ENCODE measurements around the gene MIS12.

MIS12 gene

DNA sequence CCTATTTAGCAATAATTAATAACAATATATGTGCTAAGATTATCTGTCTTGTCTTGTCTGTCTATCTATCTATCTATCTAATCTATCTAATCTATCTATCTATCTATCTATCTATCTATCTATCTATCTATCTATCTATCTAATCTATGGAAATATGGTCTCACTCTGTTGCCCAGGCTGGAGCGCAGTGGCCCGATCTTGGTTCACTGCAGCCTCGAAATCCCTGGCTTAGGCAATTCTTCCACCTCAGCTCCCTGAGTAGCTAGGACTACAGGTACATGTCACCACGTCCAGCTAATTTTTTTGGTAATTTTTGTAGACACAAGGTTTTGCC, 44.7 kb downstream of the MIS12 start:
- TF ChIP-seq, protein P1, sequence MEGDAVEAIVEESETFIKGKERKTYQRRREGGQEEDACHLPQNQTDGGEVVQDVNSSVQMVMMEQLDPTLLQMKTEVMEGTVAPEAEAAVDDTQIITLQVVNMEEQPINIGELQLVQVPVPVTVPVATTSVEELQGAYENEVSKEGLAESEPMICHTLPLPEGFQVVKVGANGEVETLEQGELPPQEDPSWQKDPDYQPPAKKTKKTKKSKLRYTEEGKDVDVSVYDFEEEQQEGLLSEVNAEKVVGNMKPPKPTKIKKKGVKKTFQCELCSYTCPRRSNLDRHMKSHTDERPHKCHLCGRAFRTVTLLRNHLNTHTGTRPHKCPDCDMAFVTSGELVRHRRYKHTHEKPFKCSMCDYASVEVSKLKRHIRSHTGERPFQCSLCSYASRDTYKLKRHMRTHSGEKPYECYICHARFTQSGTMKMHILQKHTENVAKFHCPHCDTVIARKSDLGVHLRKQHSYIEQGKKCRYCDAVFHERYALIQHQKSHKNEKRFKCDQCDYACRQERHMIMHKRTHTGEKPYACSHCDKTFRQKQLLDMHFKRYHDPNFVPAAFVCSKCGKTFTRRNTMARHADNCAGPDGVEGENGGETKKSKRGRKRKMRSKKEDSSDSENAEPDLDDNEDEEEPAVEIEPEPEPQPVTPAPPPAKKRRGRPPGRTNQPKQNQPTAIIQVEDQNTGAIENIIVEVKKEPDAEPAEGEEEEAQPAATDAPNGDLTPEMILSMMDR (IDR thresholded peaks at IDR 0.05; ENCODE audit: insufficient read depth, low read length, poor library complexity, severe bottlenecking), result no peak
- TF ChIP-seq EZH2phosphoT487 (conservative IDR thresholded peaks at IDR 0.05; ENCODE audit: low read length), result no peak
- no peaks in the 10 kb centered on the region for H4K20me1 ChIP-seq (ENCODE audit: low read depth, low read length)
- H3K9me3 ChIP-seq (ENCODE audit: insufficient read depth, low read length), result no peaks in the 10 kb centered on the region
- no peaks in the 10 kb centered on the region for H3F3A ChIP-seq (ENCODE audit: insufficient read depth)
- no peaks in the 10 kb centered on the region for H3K79me2 ChIP-seq (ENCODE audit: insufficient read depth, low read length)
- no peak overlapping the region for H2AFZ ChIP-seq (ENCODE audit: low read depth, low read length, severe bottlenecking)
- H3K27ac ChIP-seq (ENCODE audit: low read depth, low read length), result no peak overlapping the region
- H3K9ac ChIP-seq (ENCODE audit: low read length), result no peak overlapping the region
- no peaks in the 10 kb centered on the region for H3K36me3 ChIP-seq (ENCODE audit: low read length)
- H3K27me3 ChIP-seq (ENCODE audit: low read length), result no peaks in the 10 kb centered on the region
- H3K4me2 ChIP-seq (ENCODE audit: low read depth, low read length, poor library complexity, severe bottlenecking), result no peak overlapping the region
- H3K9me2 ChIP-seq (replicated peaks; ENCODE audit: insufficient read depth, low read length), result no peaks in the 10 kb centered on the region
- H3K4me3 ChIP-seq (ENCODE audit: insufficient read depth, low read length, poor library complexity, severe bottlenecking), result no peak overlapping the region

DNA sequence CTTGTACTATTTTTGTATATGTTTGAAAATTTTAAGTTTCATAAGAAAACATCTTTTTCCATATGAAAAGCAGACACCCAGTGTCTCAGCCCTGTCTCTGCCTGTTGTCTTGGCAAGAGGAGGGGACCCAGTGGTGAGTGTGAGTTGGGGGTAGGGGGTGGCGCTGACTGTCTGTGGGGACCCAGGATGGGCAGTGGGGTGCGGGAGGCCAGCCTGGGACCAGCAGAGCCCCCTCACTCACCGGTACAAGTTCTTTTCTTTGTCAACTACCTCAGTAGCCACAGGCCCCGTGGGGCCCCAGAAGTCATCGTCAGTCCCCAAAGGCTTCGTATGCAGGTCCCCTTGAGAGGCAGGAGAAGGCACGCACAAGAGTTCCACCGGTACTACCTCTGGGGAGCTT, 46.2 kb downstream of the MIS12 start:
- no peak overlapping the region for H3K4me3 ChIP-seq (ENCODE audit: insufficient read depth, low read length, poor library complexity, severe bottlenecking)
- no peak overlapping the region for H3K9ac ChIP-seq (ENCODE audit: low read length)
- H3F3A ChIP-seq (ENCODE audit: insufficient read depth), result no peaks in the 10 kb centered on the region
- H3K27me3 ChIP-seq (ENCODE audit: low read length), result no peaks in the 10 kb centered on the region
- no peaks in the 10 kb centered on the region for H3K9me2 ChIP-seq (replicated peaks; ENCODE audit: insufficient read depth, low read length)
- no peaks in the 10 kb centered on the region for H3K36me3 ChIP-seq (ENCODE audit: low read length)
- H3K4me2 ChIP-seq (ENCODE audit: low read depth, low read length, poor library complexity, severe bottlenecking), result no peak overlapping the region
- H3K79me2 ChIP-seq (ENCODE audit: insufficient read depth, low read length), result no peaks in the 10 kb centered on the region
- H3K9me3 ChIP-seq (ENCODE audit: insufficient read depth, low read length), result no peaks in the 10 kb centered on the region
- no peak overlapping the region for H2AFZ ChIP-seq (ENCODE audit: low read depth, low read length, severe bottlenecking)
- no peak overlapping the region for H3K27ac ChIP-seq (ENCODE audit: low read depth, low read length)
- no peaks in the 10 kb centered on the region for H4K20me1 ChIP-seq (ENCODE audit: low read depth, low read length)
- TF ChIP-seq, protein P1 (IDR thresholded peaks at IDR 0.05; ENCODE audit: insufficient read depth, low read length, poor library complexity, severe bottlenecking), result no peak
- TF ChIP-seq EZH2phosphoT487 (conservative IDR thresholded peaks at IDR 0.05; ENCODE audit: low read length), result no peak

DNA sequence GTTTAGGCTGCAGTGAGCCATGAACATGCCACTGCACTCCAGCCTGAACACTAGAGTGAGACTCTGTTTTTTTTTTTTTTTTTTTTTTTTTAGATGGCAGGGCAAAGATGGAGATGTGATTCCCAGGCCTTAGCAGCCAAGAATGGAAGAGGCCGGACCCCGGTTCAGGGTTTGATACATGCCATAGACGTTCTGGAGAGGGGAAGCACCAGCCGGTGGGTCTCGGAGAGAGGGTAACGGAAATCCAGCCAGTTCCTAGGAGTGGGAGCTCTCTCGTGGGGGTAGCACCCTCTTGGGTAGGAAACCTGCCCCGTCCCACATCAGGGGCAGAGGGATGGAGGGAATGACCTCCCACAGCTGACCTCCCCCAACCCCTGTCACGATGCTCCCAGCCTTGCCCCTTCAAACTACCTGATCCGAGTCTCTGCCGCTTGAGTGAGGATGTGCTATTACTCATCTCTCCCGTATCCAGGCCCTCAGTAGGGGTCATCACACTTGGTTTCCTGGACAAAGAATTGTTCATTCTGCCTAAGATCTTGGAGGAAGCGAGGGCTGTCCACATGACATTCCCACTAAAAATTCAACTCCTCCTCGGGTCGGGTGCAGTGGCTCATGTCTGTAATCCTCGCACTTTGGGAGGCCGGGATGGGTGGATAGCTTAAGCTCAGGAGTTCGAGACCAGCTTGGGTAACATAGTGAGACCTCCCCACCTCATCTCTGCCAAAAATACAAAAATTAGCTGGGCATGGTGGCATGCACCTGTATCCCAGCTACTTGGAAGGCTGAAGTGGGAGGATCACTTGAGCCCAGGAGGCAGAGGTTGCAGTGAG, 47.3 kb downstream of the MIS12 start:
- Histone ChIP-seq H3K9me2 (replicated peaks; ENCODE audit: insufficient read depth, low read length) (no peaks in the 10 kb centered on the region), H3K79me2 (ENCODE audit: insufficient read depth, low read length) (no peaks in the 10 kb centered on the region), H3K4me3 (ENCODE audit: insufficient read depth, low read length, poor library complexity, severe bottlenecking) (no peak overlapping the region), H4K20me1 (ENCODE audit: low read depth, low read length) (no peaks in the 10 kb centered on the region), H3K36me3 (ENCODE audit: low read length) (no peaks in the 10 kb centered on the region), H2AFZ (ENCODE audit: low read depth, low read length, severe bottlenecking) (no peak overlapping the region), H3F3A (ENCODE audit: insufficient read depth) (no peaks in the 10 kb centered on the region), H3K27me3 (ENCODE audit: low read length) (no peaks in the 10 kb centered on the region), H3K9me3 (ENCODE audit: insufficient read depth, low read length) (no peaks in the 10 kb centered on the region), H3K9ac (ENCODE audit: low read length) (no peak overlapping the region), H3K4me2 (ENCODE audit: low read depth, low read length, poor library complexity, severe bottlenecking) (no peak overlapping the region), H3K27ac (ENCODE audit: low read depth, low read length) (no peak overlapping the region)
- TF ChIP-seq EZH2phosphoT487 (conservative IDR thresholded peaks at IDR 0.05; ENCODE audit: low read length), result no peak
- TF ChIP-seq, protein P1 (IDR thresholded peaks at IDR 0.05; ENCODE audit: insufficient read depth, low read length, poor library complexity, severe bottlenecking), result no peak

Data from SU-DHL-6 (cell line).